GM12878 (cell line): ENCODE data around the gene WHRN. TPM values are rescaled to one million over a fixed set of nuclear protein-coding genes. Genes with fewer than 3 reads are reported as not detected.

Source experiments
- ATAC-seq: fragments of 200-7000 bp; cut with Tn5 transposase; 3 replicates; pipeline ENCODE4 v1.9.1; 2020; ENCODE audit warnings: mild to moderate bottlenecking, moderate library complexity
- BruUV-seq: library from RNA; stranded (reverse); fragments of 400-500 nt; replicated peaks from 2 replicates; lab custom pipeline; 2021; lab: Mats Ljungman, UMichigan
- CTCF ChIA-PET: fragments of 300-600 bp; sonication (Branson Sonifier 250); formaldehyde crosslinking; extraction: SDS; loops from one replicate; lab custom pipeline; 2021; ENCODE audit warnings: inconsistent platforms; lab: Yijun Ruan, JAX
- POLR2A ChIA-PET: fragments of 350-600 bp; formaldehyde crosslinking; extraction: SDS; loops from one replicate; lab custom pipeline; 2021; ENCODE audit warnings: inconsistent platforms; lab: Charles Lee
- RAD21 ChIA-PET: fragments of 300-600 bp; sonication (Branson Sonifier 250); formaldehyde crosslinking; loops from one replicate; lab custom pipeline; 2023; ENCODE audit warnings: antibody characterized with exemption; ENCODE audit not compliant: unreplicated experiment; lab: Charles Lee
- SMC1A ChIA-PET: fragments of 300-600 bp; sonication (Branson Sonifier 250); formaldehyde crosslinking; loops from one replicate; lab custom pipeline; 2023; ENCODE audit not compliant: unreplicated experiment, uncharacterized antibody; lab: Charles Lee
- DNase-seq: peaks from one replicate; pipeline ENCODE4 v3.0.0-alpha.2; 2011; ENCODE audit warnings: low read depth, low spot score
- FAIRE-seq: peaks from 3 replicates; lab custom pipeline; 2011; peaks lifted over from hg19 to GRCh38; lab: Jason Lieb, UNC
- H2AFZ ChIP-seq: 2 replicates; pipeline ENCODE4 v1.6.0; 2011; ENCODE audit warnings: low read depth, low read length, control low read depth; ENCODE audit not compliant: control insufficient read depth
- H3K27ac ChIP-seq: 2 replicates; pipeline ENCODE4 v1.5.1; 2011; ENCODE audit warnings: control low read depth; ENCODE audit not compliant: control insufficient read depth, insufficient read depth
- H3K27me3 ChIP-seq, 2 experiments: replicated peaks in 1 of 2; 2 replicates each; pipeline versions ENCODE4 v1.6.0 to v1.6.1; 2011; ENCODE audit warnings: low read length in 1 of 2; ENCODE audit not compliant: control insufficient read depth in 2 of 2, insufficient read depth in 2 of 2
- H3K36me3 ChIP-seq, 2 experiments: 2 replicates each; pipeline ENCODE4 v1.5.1; 2011; ENCODE audit warnings: low read length in 1 of 2; ENCODE audit not compliant: control insufficient read depth in 2 of 2, insufficient read depth in 2 of 2
- H3K4me1 ChIP-seq: 2 replicates; pipeline ENCODE4 v1.6.1; 2011; ENCODE audit warnings: mild to moderate bottlenecking, low read length, moderate library complexity, mixed read lengths; ENCODE audit not compliant: control insufficient read depth, insufficient read depth
- H3K4me2 ChIP-seq: 2 replicates; pipeline ENCODE4 v1.6.0; 2011; ENCODE audit warnings: control low read depth; ENCODE audit not compliant: control insufficient read depth, insufficient read depth
- H3K4me3 ChIP-seq: fragments of 200-600 bp; sonication (generic); 2 replicates; pipeline ENCODE4 v1.5.1; 2016
- H3K79me2 ChIP-seq: 2 replicates; pipeline ENCODE4 v1.6.0; 2011; ENCODE audit warnings: low read length; ENCODE audit not compliant: control insufficient read depth, insufficient read depth
- H3K9ac ChIP-seq: 2 replicates; pipeline ENCODE4 v1.8.0; 2011; ENCODE audit warnings: low read length, control low read depth, mixed read lengths; ENCODE audit not compliant: control insufficient read depth, insufficient read depth
- H3K9me3 ChIP-seq: replicated peaks from 3 replicates; pipeline ENCODE4 v1.5.1; 2011; ENCODE audit warnings: mild to moderate bottlenecking, low read length; ENCODE audit not compliant: control insufficient read depth, insufficient read depth
- H4K20me1 ChIP-seq: 2 replicates; pipeline ENCODE4 v1.6.0; 2011; ENCODE audit not compliant: control insufficient read depth, insufficient read depth
- BCL11A ChIP-seq: IDR thresholded peaks from 2 replicates; pipeline ENCODE4 v1.6.1; 2011; ENCODE audit warnings: low read depth, low read length
- ETV6 ChIP-seq, 2 experiments: fragments of 450-650 bp in 1 of 2; IDR thresholded peaks in 1 of 2; conservative IDR thresholded peaks in 1 of 2; 2 replicates each; pipeline ENCODE4 v1.6.1; 2014; ENCODE audit warnings: antibody characterized with exemption in 1 of 2, borderline replicate concordance in 1 of 2, low read depth in 1 of 2, mild to moderate bottlenecking in 1 of 2, moderate library complexity in 1 of 2
- FOXK2 ChIP-seq: fragments of 450-650 bp; IDR thresholded peaks from 2 replicates; pipeline ENCODE4 v1.6.1; 2017; ENCODE audit warnings: mild to moderate bottlenecking, moderate library complexity
- HDAC2 ChIP-seq: fragments of 200-600 bp; sonication (generic); IDR thresholded peaks from 2 replicates; pipeline ENCODE4 v1.6.1; 2017
- IKZF2 ChIP-seq, 2 experiments: fragments of 450-650 bp; IDR thresholded peaks; 2 replicates each; pipeline ENCODE4 v1.6.1; 2017; ENCODE audit warnings: mild to moderate bottlenecking in 2 of 2, moderate library complexity in 2 of 2
- MEF2B ChIP-seq: fragments of 450-650 bp; IDR thresholded peaks from 2 replicates; pipeline ENCODE4 v1.6.1; 2018; ENCODE audit warnings: mild to moderate bottlenecking, moderate library complexity; ENCODE audit not compliant: partially characterized antibody, poor library complexity, severe bottlenecking
- MXI1 ChIP-seq: fragments of 150-350 bp; IDR thresholded peaks from 2 replicates; pipeline ENCODE4 v1.6.1; 2011; ENCODE audit warnings: low read depth, mild to moderate bottlenecking, inconsistent platforms, low read length, improper control_type of control experiment
- NBN ChIP-seq: fragments of 450-650 bp; IDR thresholded peaks from 2 replicates; pipeline ENCODE4 v1.6.1; 2016
- NKRF ChIP-seq: fragments of 450-650 bp; conservative IDR thresholded peaks from 2 replicates; pipeline ENCODE4 v1.6.1; 2017; ENCODE audit warnings: mild to moderate bottlenecking, moderate library complexity
- NR2C2 ChIP-seq: IDR thresholded peaks from 2 replicates; pipeline ENCODE4 v1.6.1; 2011; ENCODE audit warnings: borderline replicate concordance, low read depth; ENCODE audit not compliant: control insufficient read depth, insufficient read length
- POLR2A ChIP-seq: IDR thresholded peaks from 2 replicates; pipeline ENCODE4 v1.6.1; 2011; ENCODE audit warnings: low read depth, mild to moderate bottlenecking, low read length
- POLR2AphosphoS5 ChIP-seq: IDR thresholded peaks from 2 replicates; pipeline ENCODE4 v1.6.1; 2011; ENCODE audit warnings: mild to moderate bottlenecking, low read length, inconsistent platforms
- POU2F2 ChIP-seq: IDR thresholded peaks from 3 replicates; pipeline ENCODE4 v1.6.1; 2011; ENCODE audit warnings: low read depth, mild to moderate bottlenecking, low read length, borderline replicate concordance
- RAD51 ChIP-seq: fragments of 450-650 bp; IDR thresholded peaks from 2 replicates; pipeline ENCODE4 v1.6.1; 2016; ENCODE audit warnings: moderate library complexity, mild to moderate bottlenecking, inconsistent platforms
- RBBP5 ChIP-seq: fragments of 200-600 bp; sonication (generic); conservative IDR thresholded peaks from 2 replicates; pipeline ENCODE4 v1.6.1; 2016
- RELA ChIP-seq: fragments of 450-650 bp; IDR thresholded peaks from 2 replicates; pipeline ENCODE4 v1.8.0; 2014; ENCODE audit warnings: borderline replicate concordance; ENCODE audit not compliant: partially characterized antibody
- TBL1XR1 ChIP-seq: IDR thresholded peaks from 2 replicates; pipeline ENCODE4 v1.6.1; 2012; ENCODE audit warnings: low read depth, low read length, improper control_type of control experiment
- YBX1 ChIP-seq: fragments of 450-650 bp; IDR thresholded peaks from 2 replicates; pipeline ENCODE4 v1.6.1; 2016; ENCODE audit warnings: antibody characterized with exemption
- ZZZ3 ChIP-seq: IDR thresholded peaks from 2 replicates; pipeline ENCODE4 v1.6.1; 2011; ENCODE audit warnings: low read depth; ENCODE audit not compliant: control insufficient read depth, insufficient read length
- WGBS: methylation state at CpG from one replicate; pipeline ENCODE4 v1.1.6; 2016; ENCODE audit warnings: low lambda C conversion rate; ENCODE audit not compliant: insufficient replicate concordance, insufficient coverage; ENCODE audit errors: missing lambda C conversion rate; 5-methylcytosine and 5-hydroxymethylcytosine counted together
- in situ Hi-C: fragments of 300-500 bp; cut with MboI; formaldehyde crosslinking; loops from 9 replicates; pipeline ENCODE4 v1.14.3; 2018; ENCODE audit warnings: mixed read lengths
- intact Hi-C: fragments of 100-400 bp; cut with micrococcal nuclease; formaldehyde crosslinking; loops from one replicate; pipeline ENCODE4 v1.14.2; 2022; ENCODE audit not compliant: unreplicated experiment
- polyA plus RNA-seq, 11 experiments: library from polyadenylated mRNA; depleted of rRNA in 4 of 11; unstranded in 6 of 11; stranded (reverse) in 5 of 11; fragments of >200 nt; fragmentation: Nextera tagmentation in 4 of 11; fragmentation: Illumina TruSeq in 1 of 11; extraction: Ambion mirVana in 4 of 11; extraction: Trizol in 1 of 11; gene quantifications; 1 replicate in 1 of 11; 2 replicates in 10 of 11; pipeline versions ENCODE4 v1.2.1 to v1.2.3, GENCODE V29; 2011 to 2016; ENCODE audit warnings: inconsistent platforms in 2 of 11, missing spikeins in 2 of 11, low read depth in 1 of 11
- total RNA-seq, 4 experiments: library from RNA; depleted of rRNA in 3 of 4; stranded (reverse); fragments of >200 nt in 3 of 4; fragmentation: Illumina TruSeq in 1 of 4; extraction: Trizol in 1 of 4; gene quantifications; 2 replicates each; pipeline versions ENCODE4 v1.2.1 to v1.2.3, GENCODE V29; 2013 to 2021
- TF ChIP-seq, protein P1 (sequence below): fragments of 450-650 bp; IDR thresholded peaks from 2 replicates; pipeline ENCODE4 v1.6.1; 2017; ENCODE audit warnings: mild to moderate bottlenecking

The WHRN gene
- total and polyA plus RNA-seq, 10 of the 15 experiments (the other 5 are each of a cell fraction or from before 2014, with no cell fraction given), result 0.04 to 18.2 (median 0.68) TPM; not detected in 1

GRCh38 chr9:114488398-114489129 lies 16.7 kb downstream of the WHRN start:
- no peak overlapping the region for H3K27ac ChIP-seq
- H3K36me3 ChIP-seq, result no peaks in the 10 kb centered on the region
- no peaks in the 10 kb centered on the region; the same call in 2 of the 3 replicates for H3K9me3 ChIP-seq
- no peak overlapping the region for H3K9ac ChIP-seq
- BruUV-seq, result no TSS peak
- ATAC-seq, result peak; percentile 72
- H3K27me3 ChIP-seq, result no peaks in the 10 kb centered on the region
- no peaks in the 10 kb centered on the region for H4K20me1 ChIP-seq
- H3K4me1 ChIP-seq, result peaks cover 15% of the 10 kb centered on the region
- in situ Hi-C loops, result loop anchor here (5.0 kb wide), 1 partner anchor 164 kb away; no protein-coding TSS in a partner anchor
- SMC1A ChIA-PET, result interaction anchor here (0.7 to 8.3 kb wide), 17 partner anchors 11 to 167 kb away, joined by 3 to 177 read pairs (median 4); partner anchors contain the start of genes ATP6V1G1 and WHRN
- H3K79me2 ChIP-seq, result no peaks in the 10 kb centered on the region
- no peak for FAIRE-seq
- DNase-seq, result peak; percentile 41
- POLR2A ChIA-PET, result interaction anchor here (0.8 to 6.4 kb wide), 10 partner anchors 9 to 165 kb away, joined by 3 to 85 read pairs (median 4); partner anchors contain the start of genes AKNA and WHRN
- CTCF ChIA-PET, result interaction anchor here (0.8 to 7.7 kb wide), 15 partner anchors 7 to 164 kb away, joined by 3 to 256 read pairs (median 7); partner anchors contain the start of genes ATP6V1G1 and WHRN
- H3K4me2 ChIP-seq, result no peak overlapping the region
- H2AFZ ChIP-seq, result no peak overlapping the region
- no peak overlapping the region for H3K4me3 ChIP-seq
- WGBS, result 45% methylated on average over 7 of the region's 7 CpGs
- RAD21 ChIA-PET, result interaction anchor here (0.8 to 6.4 kb wide), 13 partner anchors 9 to 164 kb away, joined by 3 to 104 read pairs (median 6); partner anchors contain the start of gene WHRN
- intact Hi-C loops, result no loop called here
- TF ChIP-seq ZZZ3 (no peak), NBN (peak; percentile 16; the same call in 1 of the 2 replicates), ETV6 (conservative IDR thresholded peaks at IDR 0.05 in 1 of 2, IDR thresholded peaks at IDR 0.05 in 1 of 2; ENCODE audit: borderline replicate concordance in 1 of 2, low read depth in 1 of 2) (no peak), BCL11A (no peak), RAD51 (no peak), MXI1 (no peak), NR2C2 (no peak), IKZF2 (IDR thresholded peaks at IDR 0.05) (peak; percentile 59 to 62; a peak in 2 of 4 replicates), NKRF (no peak; the same call in 1 of the 2 replicates), POU2F2 (no peak), RBBP5 (no peak), POLR2A (no peak), MEF2B (peak; percentile 23), YBX1 (no peak), FOXK2 (no peak), TBL1XR1 (no peak), POLR2AphosphoS5 (no peak), HDAC2 (no peak), RELA (peak; percentile 29)
- TF ChIP-seq, protein P1, sequence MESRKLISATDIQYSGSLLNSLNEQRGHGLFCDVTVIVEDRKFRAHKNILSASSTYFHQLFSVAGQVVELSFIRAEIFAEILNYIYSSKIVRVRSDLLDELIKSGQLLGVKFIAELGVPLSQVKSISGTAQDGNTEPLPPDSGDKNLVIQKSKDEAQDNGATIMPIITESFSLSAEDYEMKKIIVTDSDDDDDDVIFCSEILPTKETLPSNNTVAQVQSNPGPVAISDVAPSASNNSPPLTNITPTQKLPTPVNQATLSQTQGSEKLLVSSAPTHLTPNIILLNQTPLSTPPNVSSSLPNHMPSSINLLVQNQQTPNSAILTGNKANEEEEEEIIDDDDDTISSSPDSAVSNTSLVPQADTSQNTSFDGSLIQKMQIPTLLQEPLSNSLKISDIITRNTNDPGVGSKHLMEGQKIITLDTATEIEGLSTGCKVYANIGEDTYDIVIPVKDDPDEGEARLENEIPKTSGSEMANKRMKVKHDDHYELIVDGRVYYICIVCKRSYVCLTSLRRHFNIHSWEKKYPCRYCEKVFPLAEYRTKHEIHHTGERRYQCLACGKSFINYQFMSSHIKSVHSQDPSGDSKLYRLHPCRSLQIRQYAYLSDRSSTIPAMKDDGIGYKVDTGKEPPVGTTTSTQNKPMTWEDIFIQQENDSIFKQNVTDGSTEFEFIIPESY, result no peak
